ENCODE data around the gene BTNL2. TPM values are rescaled to one million over a fixed set of nuclear protein-coding genes. Genes with fewer than 3 reads are reported as not detected.
"Not testable (repeated sequence)": the region's sequence is repeated elsewhere in the genome, so short reads cannot be mapped to it uniquely, and the experiment has no call there.

BTNL2 gene
- total RNA-seq, 1 donor from 2014 or later, result not detected

GRCh38 chr6:32436186-32436585 lies 29.2 kb upstream of the BTNL2 start:
- H3K27ac Mint-ChIP-seq, result no peak overlapping the region
- no peak for DNase-seq (ENCODE audit: extremely low spot score, unreplicated experiment)
- no peak overlapping the region for H3K4me3 Mint-ChIP-seq
- H3K36me3 Mint-ChIP-seq, result no peaks in the 10 kb centered on the region
- H3K9me3 Mint-ChIP-seq, result no peaks in the 10 kb centered on the region
- H3K4me1 Mint-ChIP-seq (ENCODE audit: unreplicated experiment), result no peaks in the 10 kb centered on the region
- peaks cover 14% of the 10 kb centered on the region for H3K27me3 Mint-ChIP-seq
- TF ChIP-seq, protein P1, sequence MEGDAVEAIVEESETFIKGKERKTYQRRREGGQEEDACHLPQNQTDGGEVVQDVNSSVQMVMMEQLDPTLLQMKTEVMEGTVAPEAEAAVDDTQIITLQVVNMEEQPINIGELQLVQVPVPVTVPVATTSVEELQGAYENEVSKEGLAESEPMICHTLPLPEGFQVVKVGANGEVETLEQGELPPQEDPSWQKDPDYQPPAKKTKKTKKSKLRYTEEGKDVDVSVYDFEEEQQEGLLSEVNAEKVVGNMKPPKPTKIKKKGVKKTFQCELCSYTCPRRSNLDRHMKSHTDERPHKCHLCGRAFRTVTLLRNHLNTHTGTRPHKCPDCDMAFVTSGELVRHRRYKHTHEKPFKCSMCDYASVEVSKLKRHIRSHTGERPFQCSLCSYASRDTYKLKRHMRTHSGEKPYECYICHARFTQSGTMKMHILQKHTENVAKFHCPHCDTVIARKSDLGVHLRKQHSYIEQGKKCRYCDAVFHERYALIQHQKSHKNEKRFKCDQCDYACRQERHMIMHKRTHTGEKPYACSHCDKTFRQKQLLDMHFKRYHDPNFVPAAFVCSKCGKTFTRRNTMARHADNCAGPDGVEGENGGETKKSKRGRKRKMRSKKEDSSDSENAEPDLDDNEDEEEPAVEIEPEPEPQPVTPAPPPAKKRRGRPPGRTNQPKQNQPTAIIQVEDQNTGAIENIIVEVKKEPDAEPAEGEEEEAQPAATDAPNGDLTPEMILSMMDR (conservative IDR thresholded peaks at IDR 0.05), result no peak

DNA sequence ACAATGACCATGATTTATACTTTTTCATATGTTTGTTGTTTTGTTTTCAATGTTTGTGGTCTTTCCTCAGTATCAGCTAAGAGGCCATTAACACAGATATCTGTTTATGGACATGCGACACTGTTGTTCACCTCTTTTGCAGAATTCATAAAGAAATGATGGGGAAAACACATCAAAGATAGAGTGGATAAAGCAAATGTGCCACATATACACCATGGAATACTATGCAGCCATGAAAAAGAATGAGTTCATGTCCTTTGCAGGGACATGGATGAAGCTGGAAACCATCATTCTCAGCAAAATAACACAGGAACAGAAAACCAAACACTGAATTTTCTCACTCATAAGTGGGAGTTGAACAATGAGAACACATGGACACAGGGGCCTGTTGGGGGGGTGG lies 27.0 kb upstream of the BTNL2 start:
- H3K9me3 Mint-ChIP-seq; H3K27ac Mint-ChIP-seq; DNase-seq (ENCODE audit: extremely low spot score, unreplicated experiment); H3K36me3 Mint-ChIP-seq; H3K4me1 Mint-ChIP-seq (ENCODE audit: unreplicated experiment); H3K4me3 Mint-ChIP-seq: not testable (repeated sequence)
- H3K27me3 Mint-ChIP-seq, result peaks cover 10% of the 10 kb centered on the region

- Mint-ChIP-seq H3K36me3 (no peaks in the 10 kb centered on the region), H3K4me1 (ENCODE audit: unreplicated experiment) (no peaks in the 10 kb centered on the region), H3K27me3 (peaks cover 7% of the 10 kb centered on the region), H3K4me3 (no peak overlapping the region), H3K9me3 (no peaks in the 10 kb centered on the region), H3K27ac (no peak overlapping the region)
- TF ChIP-seq, protein P1 (conservative IDR thresholded peaks at IDR 0.05), result peak; percentile 80
- no peak for DNase-seq (ENCODE audit: extremely low spot score, unreplicated experiment)
These were observed 25.1 kb upstream of the BTNL2 start for GRCh38 chr6:32432050-32432450.

- H3K27me3 Mint-ChIP-seq, result peaks cover 7% of the 10 kb centered on the region
- H3K4me1 Mint-ChIP-seq (ENCODE audit: unreplicated experiment), result no peaks in the 10 kb centered on the region
- no peaks in the 10 kb centered on the region for H3K9me3 Mint-ChIP-seq
- H3K36me3 Mint-ChIP-seq, result no peaks in the 10 kb centered on the region
- TF ChIP-seq, protein P1 (conservative IDR thresholded peaks at IDR 0.05), result no peak
- no peak for DNase-seq (ENCODE audit: extremely low spot score, unreplicated experiment)
- no peak overlapping the region for H3K4me3 Mint-ChIP-seq
- H3K27ac Mint-ChIP-seq, result no peak overlapping the region
These were observed 24.2 kb upstream of the BTNL2 start for GRCh38 chr6:32431142-32431541.

DNA sequence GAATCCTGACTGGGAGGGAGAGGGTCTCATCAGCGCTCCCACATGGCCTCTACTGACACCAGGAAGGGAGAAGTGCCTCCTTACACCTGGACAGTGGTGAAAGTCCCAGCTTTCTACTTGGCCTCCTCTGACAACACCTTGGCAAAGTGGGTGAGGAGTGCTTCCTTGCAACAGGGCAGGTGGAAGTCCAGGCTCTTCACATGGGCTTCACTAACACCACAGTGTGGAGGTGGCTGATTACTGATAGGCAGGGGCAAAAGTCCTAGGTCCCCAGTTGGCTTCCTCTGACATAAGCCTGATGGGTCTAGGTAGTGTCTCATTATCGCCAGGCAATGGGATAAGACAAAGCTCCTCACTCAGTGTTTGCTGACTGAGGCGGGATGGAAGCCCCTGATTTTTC lies 23.2 kb upstream of the BTNL2 start:
- H3K4me1 Mint-ChIP-seq (ENCODE audit: unreplicated experiment), result no peaks in the 10 kb centered on the region

DNA sequence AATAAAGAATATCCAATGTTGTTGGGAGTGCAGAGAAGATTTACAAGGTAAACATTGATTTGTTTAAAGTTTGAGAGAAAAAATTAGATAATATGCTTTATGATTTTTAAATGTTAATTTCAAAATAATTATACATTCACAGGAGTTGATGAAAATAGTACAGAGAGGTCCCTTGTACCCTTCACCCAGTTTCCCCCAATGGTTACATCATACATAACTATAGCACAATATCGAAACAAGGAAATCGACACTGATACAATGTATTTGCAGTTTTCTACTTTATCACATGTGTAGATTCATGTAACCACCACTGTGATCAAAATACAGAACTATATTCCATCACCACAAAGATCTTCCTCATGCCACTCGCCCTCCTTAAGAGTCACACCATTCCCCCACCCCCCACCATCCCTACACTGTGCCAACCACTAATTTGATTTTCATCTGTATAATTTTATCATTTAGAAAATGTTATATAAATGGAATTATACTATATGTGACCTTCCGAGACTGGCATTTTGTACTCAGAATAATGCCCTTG lies 21.0 kb upstream of the BTNL2 start:
- Mint-ChIP-seq H3K36me3 (no peaks in the 10 kb centered on the region), H3K27me3 (peaks cover 2% of the 10 kb centered on the region), H3K4me3 (no peak overlapping the region), H3K4me1 (ENCODE audit: unreplicated experiment) (no peaks in the 10 kb centered on the region), H3K9me3 (no peaks in the 10 kb centered on the region), H3K27ac (no peak overlapping the region)
- no peak for DNase-seq (ENCODE audit: extremely low spot score, unreplicated experiment)
- TF ChIP-seq, protein P1 (conservative IDR thresholded peaks at IDR 0.05), result no peak

More for the DNA sequence above, 23.2 kb upstream of the BTNL2 start:
- Mint-ChIP-seq H3K27ac (no peak overlapping the region), H3K9me3 (no peaks in the 10 kb centered on the region), H3K27me3 (peaks cover 7% of the 10 kb centered on the region), H3K36me3 (no peaks in the 10 kb centered on the region), H3K4me3 (no peak overlapping the region)
- TF ChIP-seq, protein P1 (conservative IDR thresholded peaks at IDR 0.05), result no peak
- DNase-seq (ENCODE audit: extremely low spot score, unreplicated experiment), result no peak
